ENCODE results near the gene INPP5J.
A peak's percentile ranks its signal among the peaks of the same experiment; 100 is the strongest.

The INPP5J gene

GRCh38 chr22:31144223-31144622 is 21.5 kb downstream of the INPP5J start:
- Histone ChIP-seq H3K4me1 (ENCODE audit: insufficient read depth, insufficient read length) (peaks cover 11% of the 10 kb centered on the region), H3K9me3 (ENCODE audit: insufficient read depth, low read length) (no peaks in the 10 kb centered on the region), H3K4me3 (ENCODE audit: insufficient read length, low read depth) (no peak overlapping the region), H3K9ac (ENCODE audit: insufficient read length, low read depth) (no peak overlapping the region), H3K27me3 (ENCODE audit: insufficient read depth, insufficient read length) (no peaks in the 10 kb centered on the region), H3K36me3 (ENCODE audit: insufficient read depth, insufficient read length, low read length) (no peaks in the 10 kb centered on the region)
- DNase-seq (ENCODE audit: low read depth, low spot score), result no peak
- TF ChIP-seq YY1 (IDR thresholded peaks at IDR 0.05; ENCODE audit: insufficient read depth, insufficient read length) (no peak), SUZ12 (IDR thresholded peaks at IDR 0.05; ENCODE audit: extremely low read depth, insufficient read depth, insufficient read length) (no peak), ZNF274 (IDR thresholded peaks at IDR 0.05; ENCODE audit: low read depth, low read length) (no peak)

- Histone ChIP-seq H3K36me3 (ENCODE audit: insufficient read depth, insufficient read length, low read length) (no peaks in the 10 kb centered on the region), H3K4me3 (ENCODE audit: insufficient read length, low read depth) (no peak overlapping the region), H3K9me3 (ENCODE audit: insufficient read depth, low read length) (no peaks in the 10 kb centered on the region), H3K4me1 (ENCODE audit: insufficient read depth, insufficient read length) (no peaks in the 10 kb centered on the region), H3K27me3 (ENCODE audit: insufficient read depth, insufficient read length) (no peaks in the 10 kb centered on the region), H3K9ac (ENCODE audit: insufficient read length, low read depth) (no peak overlapping the region)
- TF ChIP-seq ZNF274 (IDR thresholded peaks at IDR 0.05; ENCODE audit: low read depth, low read length), result no peak
- no peak for TF ChIP-seq SUZ12 (IDR thresholded peaks at IDR 0.05; ENCODE audit: extremely low read depth, insufficient read depth, insufficient read length)
- TF ChIP-seq YY1 (IDR thresholded peaks at IDR 0.05; ENCODE audit: insufficient read depth, insufficient read length), result no peak
- no peak for DNase-seq (ENCODE audit: low read depth, low spot score)
Measured at GRCh38 chr22:31148488-31148887, 25.7 kb downstream of the INPP5J start.

- DNase-seq (ENCODE audit: low read depth, low spot score), result peak; percentile 59
- Histone ChIP-seq H3K27me3 (ENCODE audit: insufficient read depth, insufficient read length) (no peaks in the 10 kb centered on the region), H3K9me3 (ENCODE audit: insufficient read depth, low read length) (no peaks in the 10 kb centered on the region), H3K36me3 (ENCODE audit: insufficient read depth, insufficient read length, low read length) (no peaks in the 10 kb centered on the region), H3K9ac (ENCODE audit: insufficient read length, low read depth) (no peak overlapping the region), H3K4me3 (ENCODE audit: insufficient read length, low read depth) (no peak overlapping the region), H3K4me1 (ENCODE audit: insufficient read depth, insufficient read length) (no peaks in the 10 kb centered on the region)
- no peak for TF ChIP-seq YY1 (IDR thresholded peaks at IDR 0.05; ENCODE audit: insufficient read depth, insufficient read length)
- TF ChIP-seq SUZ12 (IDR thresholded peaks at IDR 0.05; ENCODE audit: extremely low read depth, insufficient read depth, insufficient read length), result no peak
- no peak for TF ChIP-seq ZNF274 (IDR thresholded peaks at IDR 0.05; ENCODE audit: low read depth, low read length)
Measured at GRCh38 chr22:31148953-31149627, 26.3 kb downstream of the INPP5J start.

- Histone ChIP-seq H3K9me3 (ENCODE audit: insufficient read depth, low read length) (no peaks in the 10 kb centered on the region), H3K9ac (ENCODE audit: insufficient read length, low read depth) (no peak overlapping the region), H3K27me3 (ENCODE audit: insufficient read depth, insufficient read length) (no peaks in the 10 kb centered on the region), H3K36me3 (ENCODE audit: insufficient read depth, insufficient read length, low read length) (no peaks in the 10 kb centered on the region), H3K4me3 (ENCODE audit: insufficient read length, low read depth) (no peak overlapping the region), H3K4me1 (ENCODE audit: insufficient read depth, insufficient read length) (no peaks in the 10 kb centered on the region)
- DNase-seq (ENCODE audit: low read depth, low spot score), result no peak
- no peak for TF ChIP-seq ZNF274 (IDR thresholded peaks at IDR 0.05; ENCODE audit: low read depth, low read length)
Measured at GRCh38 chr22:31150615-31151014, 27.8 kb downstream of the INPP5J start.

- Histone ChIP-seq H3K9me3 (ENCODE audit: insufficient read depth, low read length) (no peaks in the 10 kb centered on the region), H3K36me3 (ENCODE audit: insufficient read depth, insufficient read length, low read length) (no peaks in the 10 kb centered on the region), H3K4me3 (ENCODE audit: insufficient read length, low read depth) (no peak overlapping the region), H3K27me3 (ENCODE audit: insufficient read depth, insufficient read length) (no peaks in the 10 kb centered on the region), H3K9ac (ENCODE audit: insufficient read length, low read depth) (no peak overlapping the region), H3K4me1 (ENCODE audit: insufficient read depth, insufficient read length) (no peaks in the 10 kb centered on the region)
- DNase-seq (ENCODE audit: low read depth, low spot score), result no peak
- TF ChIP-seq ZNF274 (IDR thresholded peaks at IDR 0.05; ENCODE audit: low read depth, low read length), result no peak
- no peak for TF ChIP-seq YY1 (IDR thresholded peaks at IDR 0.05; ENCODE audit: insufficient read depth, insufficient read length)
- no peak for TF ChIP-seq SUZ12 (IDR thresholded peaks at IDR 0.05; ENCODE audit: extremely low read depth, insufficient read depth, insufficient read length)
Measured at GRCh38 chr22:31151872-31152271, 29.1 kb downstream of the INPP5J start.

GRCh38 chr22:31153357-31153756 is 30.6 kb downstream of the INPP5J start:
- no peaks in the 10 kb centered on the region for H3K9me3 ChIP-seq (ENCODE audit: insufficient read depth, low read length)
- H3K9ac ChIP-seq (ENCODE audit: insufficient read length, low read depth), result no peak overlapping the region
- no peaks in the 10 kb centered on the region for H3K27me3 ChIP-seq (ENCODE audit: insufficient read depth, insufficient read length)
- TF ChIP-seq ZNF274 (IDR thresholded peaks at IDR 0.05; ENCODE audit: low read depth, low read length) (no peak), YY1 (IDR thresholded peaks at IDR 0.05; ENCODE audit: insufficient read depth, insufficient read length) (no peak), SUZ12 (IDR thresholded peaks at IDR 0.05; ENCODE audit: extremely low read depth, insufficient read depth, insufficient read length) (no peak)
- H3K4me3 ChIP-seq (ENCODE audit: insufficient read length, low read depth), result no peak overlapping the region
- no peak for DNase-seq (ENCODE audit: low read depth, low spot score)
- no peaks in the 10 kb centered on the region for H3K36me3 ChIP-seq (ENCODE audit: insufficient read depth, insufficient read length, low read length)
- no peaks in the 10 kb centered on the region for H3K4me1 ChIP-seq (ENCODE audit: insufficient read depth, insufficient read length)

GRCh38 chr22:31154975-31155374 is 32.2 kb downstream of the INPP5J start:
- Histone ChIP-seq H3K9me3 (ENCODE audit: insufficient read depth, low read length) (no peaks in the 10 kb centered on the region), H3K9ac (ENCODE audit: insufficient read length, low read depth) (no peak overlapping the region), H3K4me1 (ENCODE audit: insufficient read depth, insufficient read length) (no peaks in the 10 kb centered on the region), H3K27me3 (ENCODE audit: insufficient read depth, insufficient read length) (no peaks in the 10 kb centered on the region), H3K4me3 (ENCODE audit: insufficient read length, low read depth) (no peak overlapping the region), H3K36me3 (ENCODE audit: insufficient read depth, insufficient read length, low read length) (no peaks in the 10 kb centered on the region)
- no peak for TF ChIP-seq ZNF274 (IDR thresholded peaks at IDR 0.05; ENCODE audit: low read depth, low read length)
- no peak for TF ChIP-seq YY1 (IDR thresholded peaks at IDR 0.05; ENCODE audit: insufficient read depth, insufficient read length)
- no peak for DNase-seq (ENCODE audit: low read depth, low spot score)

All from NT2/D1 (cell line).